NCI-H446 (cell line): ENCODE results near the gene AKAP3.

Experiments used
- DNase-seq, 2 experiments: peaks; one replicate each; lab custom pipeline; 2025; lab: John Stamatoyannopoulos, UW

The AKAP3 gene

GRCh38 chr12:4648501-4649357, at the start of gene AKAP3, which contains the start of gene NDUFA9:
Gene AKAP3 (minus strand): TSS chr12:4649051. CDS start chr12:4638196, 10,855 bp downstream.
Gene NDUFA9 (plus strand): TSS chr12:4649114. CDS start chr12:4649127, 13 bp downstream.
- DNase-seq = peak; percentile 75 to 85

GRCh38 chr12:4690760-4691159, 41.9 kb upstream of the AKAP3 start:
- DNase-seq = no peak

- DNase-seq = no peak
Observed at GRCh38 chr12:4685317-4685716, 36.5 kb upstream of the AKAP3 start.

- DNase-seq = no peak
Observed at GRCh38 chr12:4681732-4682131, 32.9 kb upstream of the AKAP3 start.

- no peak for DNase-seq
Observed at GRCh38 chr12:4679711-4680110, 30.9 kb upstream of the AKAP3 start.

GRCh38 chr12:4665236-4665635, 16.4 kb upstream of the AKAP3 start:
- DNase-seq = no peak

- no peak for DNase-seq
Observed at GRCh38 chr12:4663971-4664505, 15.2 kb upstream of the AKAP3 start.

- no peak for DNase-seq
Observed at GRCh38 chr12:4653691-4654090, 4.8 kb upstream of the AKAP3 start.

GRCh38 chr12:4653257-4653656, 4.4 kb upstream of the AKAP3 start:
- no peak for DNase-seq

- DNase-seq = no peak
Observed at GRCh38 chr12:4649358-4649661, 459 bp upstream of the AKAP3 start.

- no peak for DNase-seq
Observed at GRCh38 chr12:4648104-4648500, 749 bp downstream of the AKAP3 start.

GRCh38 chr12:4645023-4645422, 3.8 kb downstream of the AKAP3 start:
- no peak for DNase-seq

GRCh38 chr12:4643747-4644146, 5.1 kb downstream of the AKAP3 start:
- no peak for DNase-seq

- no peak for DNase-seq
Observed at GRCh38 chr12:4630262-4630661, 18.6 kb downstream of the AKAP3 start.

- DNase-seq = no peak
Observed at GRCh38 chr12:4628406-4628805, 20.4 kb downstream of the AKAP3 start.

GRCh38 chr12:4626543-4626942, 22.3 kb downstream of the AKAP3 start:
- no peak for DNase-seq

- no peak for DNase-seq
Observed at GRCh38 chr12:4621511-4621910, 27.3 kb downstream of the AKAP3 start.

- DNase-seq = no peak
Observed at GRCh38 chr12:4615667-4616066, 33.2 kb downstream of the AKAP3 start.

GRCh38 chr12:4610481-4610880, 38.4 kb downstream of the AKAP3 start:
- no peak for DNase-seq

- DNase-seq = no peak
Observed at GRCh38 chr12:4609071-4609470, 39.8 kb downstream of the AKAP3 start.

- no peak for DNase-seq
Observed at GRCh38 chr12:4607056-4607455, 41.8 kb downstream of the AKAP3 start.

- DNase-seq = peak; percentile 50 to 82
Observed at GRCh38 chr12:4604684-4605193, 44.1 kb downstream of the AKAP3 start.

GRCh38 chr12:4603946-4604345, 44.9 kb downstream of the AKAP3 start:
- no peak for DNase-seq

GRCh38 chr12:4603421-4603820, 45.4 kb downstream of the AKAP3 start:
- no peak for DNase-seq
